Measurements from ENCODE around the gene ARL14EPL.

GRCh38 chr5:115985802-115986757, 46.2 kb upstream of the ARL14EPL start:
- no peak for TF ChIP-seq LEF1 (IDR thresholded peaks at IDR 0.05; ENCODE audit: borderline replicate concordance)
- no peak for TF ChIP-seq PKNOX1 (IDR thresholded peaks at IDR 0.05)
- TF ChIP-seq ZNF384 (IDR thresholded peaks at IDR 0.05) = no peak
- no peak for TF ChIP-seq SUZ12 (IDR thresholded peaks at IDR 0.05)
- TF ChIP-seq FOXK2 (IDR thresholded peaks at IDR 0.05) = no peak
- TF ChIP-seq ARNT (IDR thresholded peaks at IDR 0.05) = no peak

Data from HEK293T (cell line).